Keratinocyte (primary cell): Measurements from ENCODE around the gene AVPR2.
A peak's percentile ranks its signal among the peaks of the same experiment; 100 is the strongest.

Experiments
- CTCF ChIP-seq, 3 experiments: IDR thresholded peaks in 1 of 3; conservative IDR thresholded peaks in 1 of 3; optimal IDR thresholded peaks in 1 of 3; 2 replicates in 2 of 3; 3 replicates in 1 of 3; pipeline versions ENCODE3 to v1.5.1; 2011; ENCODE audit warnings: low read length in 3 of 3, mild to moderate bottlenecking in 3 of 3, moderate library complexity in 2 of 3, control low read depth in 1 of 3, inconsistent platforms in 1 of 3; ENCODE audit not compliant: insufficient read depth in 2 of 3; ENCODE audit errors: extremely low read depth in 1 of 3
- EZH2 ChIP-seq: IDR thresholded peaks from one replicate; pipeline ENCODE4 v1.6.1; 2012; ENCODE audit warnings: inconsistent platforms, mild to moderate bottlenecking, low read length, moderate library complexity

GRCh38 chrX:153947009-153947769, 42.7 kb downstream of the AVPR2 start:
- TF ChIP-seq CTCF (optimal IDR thresholded peaks at IDR 0.05 in 1 of 3, IDR thresholded peaks at IDR 0.05 in 1 of 3, conservative IDR thresholded peaks at IDR 0.05 in 1 of 3; ENCODE audit: extremely low read depth in 1 of 3, insufficient read depth in 2 of 3, low read length in 3 of 3) (peak in 2 of 3 experiments; percentile 83 to 85), EZH2 (no peak)
